Thoracic aorta (tissue), 2 donors: Measurements from ENCODE around the gene RAB3IL1. TPM values are rescaled to one million over a fixed set of nuclear protein-coding genes. Genes with fewer than 3 reads are reported as not detected.

Experiments
- ATAC-seq: fragments of 150-250 bp; one replicate; pipeline ENCODE4 v1.8.0; 2017; ENCODE audit warnings: low read depth; ENCODE audit not compliant: insufficient number of reproducible peaks, low FRiP score
- DNase-seq: peaks from one replicate; pipeline ENCODE4 v3.0.0-alpha.2; 2020; ENCODE audit warnings: low spot score
- H3K27ac ChIP-seq, 2 donors: fragments of 200-600 bp; sonication (generic); 1 replicate in 1 of 2; 2 replicates in 1 of 2; pipeline ENCODE4 v1.5.1; 2016; ENCODE audit warnings: mild to moderate bottlenecking in 2 of 2, moderate library complexity in 2 of 2
- H3K27me3 ChIP-seq: fragments of 200-600 bp; sonication (generic); replicated peaks from 2 replicates; pipeline ENCODE4 v1.6.0; 2016; ENCODE audit warnings: mild to moderate bottlenecking; ENCODE audit not compliant: insufficient read depth
- H3K36me3 ChIP-seq: fragments of 200-600 bp; sonication (generic); one replicate; pipeline ENCODE4 v1.5.1; 2016
- H3K4me1 ChIP-seq, 2 donors: fragments of 200-600 bp; sonication (generic); 1 replicate in 1 of 2; 2 replicates in 1 of 2; pipeline versions ENCODE4 v1.5.1 to v1.6.0; 2016; ENCODE audit warnings: low read depth in 2 of 2, mild to moderate bottlenecking in 1 of 2; ENCODE audit not compliant: control insufficient read depth in 1 of 2
- H3K4me3 ChIP-seq: fragments of 200-600 bp; sonication (generic); 2 replicates; pipeline ENCODE4 v1.5.1; 2016; ENCODE audit warnings: mild to moderate bottlenecking
- H3K9me3 ChIP-seq: fragments of 200-600 bp; sonication (generic); 2 replicates; pipeline ENCODE4 v1.5.1; 2016
- total RNA-seq, 2 donors: library from RNA; depleted of rRNA; stranded (reverse); fragments of >200 nt; gene quantifications; one replicate each; pipeline versions ENCODE4 v1.1.0 to v1.2.3, GENCODE V29; 2016
- TF ChIP-seq, protein P1 (sequence below): fragments of 200-600 bp; sonication (generic); IDR thresholded peaks from one replicate; pipeline ENCODE4 v1.5.1; 2019; ENCODE audit warnings: antibody characterized with exemption

Gene RAB3IL1
- total RNA-seq, 2 donors from 2014 or later, result 20.8 to 45.4 TPM

- Histone ChIP-seq H3K27ac (peak overlapping the region; percentile 15 to 61), H3K4me3 (no peak overlapping the region), H3K9me3 (no peaks in the 10 kb centered on the region), H3K4me1 (peaks cover 4 to 18% of the 10 kb centered on the region in 2 donors), H3K36me3 (no peaks in the 10 kb centered on the region), H3K27me3 (no peaks in the 10 kb centered on the region)
- DNase-seq (no peak), ATAC-seq (no peak)
- TF ChIP-seq, protein P1, sequence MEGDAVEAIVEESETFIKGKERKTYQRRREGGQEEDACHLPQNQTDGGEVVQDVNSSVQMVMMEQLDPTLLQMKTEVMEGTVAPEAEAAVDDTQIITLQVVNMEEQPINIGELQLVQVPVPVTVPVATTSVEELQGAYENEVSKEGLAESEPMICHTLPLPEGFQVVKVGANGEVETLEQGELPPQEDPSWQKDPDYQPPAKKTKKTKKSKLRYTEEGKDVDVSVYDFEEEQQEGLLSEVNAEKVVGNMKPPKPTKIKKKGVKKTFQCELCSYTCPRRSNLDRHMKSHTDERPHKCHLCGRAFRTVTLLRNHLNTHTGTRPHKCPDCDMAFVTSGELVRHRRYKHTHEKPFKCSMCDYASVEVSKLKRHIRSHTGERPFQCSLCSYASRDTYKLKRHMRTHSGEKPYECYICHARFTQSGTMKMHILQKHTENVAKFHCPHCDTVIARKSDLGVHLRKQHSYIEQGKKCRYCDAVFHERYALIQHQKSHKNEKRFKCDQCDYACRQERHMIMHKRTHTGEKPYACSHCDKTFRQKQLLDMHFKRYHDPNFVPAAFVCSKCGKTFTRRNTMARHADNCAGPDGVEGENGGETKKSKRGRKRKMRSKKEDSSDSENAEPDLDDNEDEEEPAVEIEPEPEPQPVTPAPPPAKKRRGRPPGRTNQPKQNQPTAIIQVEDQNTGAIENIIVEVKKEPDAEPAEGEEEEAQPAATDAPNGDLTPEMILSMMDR, result no peak
Observed at GRCh38 chr11:61922539-61922938, 5.2 kb upstream of the RAB3IL1 start.

DNA sequence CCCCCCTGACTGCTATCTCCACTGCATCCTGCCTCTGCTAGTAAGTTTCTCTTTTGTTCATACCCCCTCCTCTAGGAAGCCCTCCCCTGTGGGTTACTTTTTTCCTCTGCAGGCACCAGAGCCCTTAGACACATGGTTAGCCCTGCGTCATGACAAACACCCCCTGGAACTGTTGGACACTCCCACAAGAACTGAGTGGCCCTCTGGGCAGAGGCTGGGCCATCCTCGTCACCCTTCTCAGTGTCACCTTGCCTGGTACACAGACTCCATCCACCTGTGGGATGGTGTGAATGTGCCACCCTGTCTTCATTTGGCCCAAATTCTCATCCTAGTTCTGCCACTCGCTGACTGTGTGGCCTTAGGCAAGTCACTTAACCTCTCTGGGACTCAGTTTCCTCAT, 4.1 kb upstream of the RAB3IL1 start:
- Histone ChIP-seq H3K9me3 (no peaks in the 10 kb centered on the region), H3K27ac (no peak overlapping the region), H3K4me3 (no peak overlapping the region), H3K4me1 (peaks cover 4 to 18% of the 10 kb centered on the region in 2 donors), H3K36me3 (no peaks in the 10 kb centered on the region), H3K27me3 (no peaks in the 10 kb centered on the region)
- TF ChIP-seq, protein P1, result no peak
- no peak for ATAC-seq
- DNase-seq, result no peak

DNA sequence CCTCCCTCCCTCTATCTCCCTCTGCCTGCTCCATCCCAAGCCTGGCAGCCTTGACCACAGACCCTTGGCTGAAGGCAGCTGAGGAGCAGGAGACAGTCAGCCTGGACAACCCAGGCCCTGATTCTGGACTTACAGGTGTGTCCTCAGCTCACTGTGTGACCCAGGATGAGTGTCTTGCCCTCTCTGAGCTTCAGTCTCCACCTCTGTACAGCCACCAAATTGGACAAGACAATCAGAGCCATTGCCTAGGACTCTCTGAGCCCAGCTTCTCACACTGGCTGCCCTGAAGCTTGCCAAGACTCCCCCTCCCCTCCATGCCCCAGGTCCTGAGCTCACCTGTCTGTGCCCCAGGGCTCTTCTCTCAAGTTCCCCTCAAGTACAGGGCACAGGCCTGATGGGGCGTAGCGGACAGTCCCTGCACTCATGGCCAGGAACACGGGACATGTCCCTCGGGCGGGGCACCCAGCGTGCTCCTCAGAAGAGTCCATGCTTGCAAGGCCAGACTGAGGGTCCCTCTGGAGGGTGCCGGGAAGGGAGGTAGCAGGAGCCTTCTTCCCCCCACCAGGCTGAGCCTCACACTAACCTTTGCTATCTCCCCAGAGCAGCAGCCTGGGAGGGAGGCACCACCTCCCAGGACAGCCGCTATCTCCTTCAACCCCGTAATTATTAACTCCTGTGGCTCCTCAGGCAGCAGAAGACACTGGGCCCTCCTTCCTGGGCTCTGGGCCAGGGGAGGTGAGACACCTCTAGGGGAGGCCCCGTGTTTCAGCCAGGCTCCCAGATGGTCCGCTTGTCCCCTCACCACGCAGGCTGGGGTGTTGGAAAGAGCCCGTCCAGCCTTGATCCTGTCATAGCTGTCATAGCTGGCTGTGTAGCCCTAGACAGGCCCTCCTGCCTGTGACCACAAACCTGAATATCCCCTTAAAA, 2.6 kb upstream of the RAB3IL1 start:
- no peak overlapping the region for H3K4me3 ChIP-seq

GRCh38 chr11:61918938-61919704, 1.8 kb upstream of the RAB3IL1 start:
- Histone ChIP-seq H3K27me3 (no peaks in the 10 kb centered on the region), H3K4me1 (peaks cover 4 to 18% of the 10 kb centered on the region in 2 donors), H3K36me3 (no peaks in the 10 kb centered on the region), H3K4me3 (no peak overlapping the region), H3K9me3 (no peaks in the 10 kb centered on the region), H3K27ac (no peak overlapping the region)
- TF ChIP-seq, protein P1, result no peak
- DNase-seq (no peak), ATAC-seq (no peak)

More for the DNA sequence above, 2.6 kb upstream of the RAB3IL1 start:
- TF ChIP-seq, protein P1, result no peak
- H3K4me1 ChIP-seq, result peaks cover 4 to 18% of the 10 kb centered on the region in 2 donors
- DNase-seq (no peak), ATAC-seq (no peak)
- no peaks in the 10 kb centered on the region for H3K9me3 ChIP-seq
- H3K36me3 ChIP-seq, result no peaks in the 10 kb centered on the region
- H3K27ac ChIP-seq, result no peak overlapping the region
- H3K27me3 ChIP-seq, result no peaks in the 10 kb centered on the region
